Stimulated activated CD4-positive, alpha-beta T cell treated with anti-CD3 and anti-CD28 coated beads, Interleukin-12 subunit alpha, Interleukin-12 subunit beta, amount 100 ng/mL, for 24 hours (primary cell): ENCODE data around the gene ARMC5.

Source experiments
- DNase-seq, 2 experiments: peaks; one replicate each; pipeline ENCODE4 v3.0.0-alpha.2; 2020; ENCODE audit warnings: low read depth in 2 of 2

Gene ARMC5

DNA sequence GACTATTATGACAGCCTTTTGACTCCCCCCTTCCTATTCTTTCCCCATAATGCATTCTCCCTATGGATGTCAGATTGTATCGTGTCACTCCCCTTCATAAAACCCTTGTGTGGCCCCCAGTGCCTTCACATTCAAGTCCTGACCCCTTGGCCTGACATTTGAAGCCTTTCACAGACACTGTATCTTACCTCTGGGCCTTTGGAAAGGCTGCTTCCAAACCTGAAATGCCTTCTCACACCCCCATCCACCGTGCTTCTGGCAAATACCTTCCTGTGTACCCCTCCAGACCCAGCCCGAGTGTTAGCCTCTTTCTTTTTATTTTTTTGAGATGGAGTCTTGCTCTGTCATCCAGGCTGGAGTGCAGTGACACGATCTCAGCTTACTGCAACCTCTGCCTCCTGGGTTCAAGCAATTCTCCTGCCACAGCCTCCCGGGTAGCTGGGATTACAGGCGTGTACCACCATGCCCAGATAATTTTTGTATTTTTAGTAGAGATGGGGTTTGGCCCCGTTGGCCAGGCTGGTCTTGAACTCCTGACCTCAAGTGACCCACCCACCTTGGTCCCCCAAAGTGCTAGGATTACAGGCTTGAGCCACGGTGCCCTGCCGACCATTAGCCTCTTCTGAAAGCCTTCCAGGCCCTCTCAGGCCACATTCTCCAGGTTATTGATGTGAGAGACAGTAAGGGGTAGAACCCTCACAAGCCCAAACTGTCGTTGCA, 2.1 kb downstream of the ARMC5 start:
- no peak for DNase-seq

DNA sequence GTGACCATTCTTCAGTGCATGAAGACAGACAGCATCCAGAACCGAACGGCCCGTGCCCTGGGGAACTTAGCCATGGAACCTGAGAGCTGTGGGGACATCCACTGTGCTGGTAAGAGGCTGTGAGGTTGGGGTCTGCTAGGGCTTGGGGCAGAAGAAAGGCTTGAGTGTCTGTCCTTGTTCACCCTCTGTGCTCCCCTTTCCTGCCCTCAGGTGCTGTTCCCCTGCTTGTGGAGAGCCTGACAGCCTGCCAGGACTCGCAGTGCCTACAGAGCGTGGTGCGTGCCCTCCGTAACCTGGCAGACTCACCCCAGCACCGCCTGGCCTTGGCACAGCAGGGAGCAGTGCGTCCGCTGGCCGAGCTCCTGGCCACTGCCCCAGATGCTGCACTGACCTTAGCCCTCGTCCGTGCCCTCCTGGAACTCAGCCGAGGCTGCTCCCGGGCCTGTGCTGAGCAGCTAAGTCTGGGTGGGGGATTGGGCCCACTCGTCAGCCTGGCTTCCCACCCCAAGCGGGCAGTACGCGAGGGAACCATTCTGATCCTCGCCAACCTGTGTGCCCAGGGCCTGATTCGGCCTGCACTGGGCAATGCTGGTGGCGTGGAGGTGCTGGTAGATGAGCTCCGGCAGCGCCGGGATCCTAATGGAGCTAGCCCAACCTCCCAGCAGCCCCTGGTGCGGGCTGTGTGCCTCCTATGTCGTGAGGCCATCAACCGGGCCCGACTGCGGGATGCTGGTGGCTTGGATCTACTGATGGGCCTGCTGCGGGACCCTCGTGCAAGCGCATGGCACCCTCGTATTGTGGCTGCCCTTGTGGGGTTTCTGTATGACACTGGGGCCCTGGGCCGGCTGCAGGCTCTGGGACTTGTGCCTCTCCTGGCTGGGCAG, 2.9 kb downstream of the ARMC5 start:
- DNase-seq = no peak

GRCh38 chr16:31464348-31464769, 5.1 kb downstream of the ARMC5 start:
- DNase-seq = no peak

DNA sequence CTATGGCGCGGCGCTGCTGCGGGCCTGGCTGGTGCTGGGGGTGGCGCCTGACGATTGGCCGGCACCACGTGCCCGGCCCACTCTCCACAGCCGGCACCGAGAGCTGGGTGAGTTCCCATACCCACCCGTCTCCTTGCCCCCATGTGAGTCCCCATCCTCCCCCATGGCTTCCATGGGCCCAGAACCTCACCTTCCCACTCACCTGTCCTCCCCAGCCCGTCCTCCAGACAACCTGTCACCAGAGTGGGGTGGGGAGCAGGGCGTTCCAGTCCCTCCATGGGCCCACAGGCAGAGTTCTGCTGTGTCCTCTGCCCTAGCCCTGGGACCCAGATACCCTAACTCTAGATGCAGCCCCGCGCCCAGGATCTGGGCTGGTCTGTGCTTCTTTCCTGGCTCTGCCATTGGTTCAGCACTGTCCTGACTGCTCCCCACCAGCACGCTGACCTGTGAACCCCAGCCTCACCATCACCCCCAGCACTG, 5.5 kb downstream of the ARMC5 start:
- no peak for DNase-seq

- DNase-seq = no peak
Measured at GRCh38 chr16:31465788-31466370, 6.6 kb downstream of the ARMC5 start.

DNA sequence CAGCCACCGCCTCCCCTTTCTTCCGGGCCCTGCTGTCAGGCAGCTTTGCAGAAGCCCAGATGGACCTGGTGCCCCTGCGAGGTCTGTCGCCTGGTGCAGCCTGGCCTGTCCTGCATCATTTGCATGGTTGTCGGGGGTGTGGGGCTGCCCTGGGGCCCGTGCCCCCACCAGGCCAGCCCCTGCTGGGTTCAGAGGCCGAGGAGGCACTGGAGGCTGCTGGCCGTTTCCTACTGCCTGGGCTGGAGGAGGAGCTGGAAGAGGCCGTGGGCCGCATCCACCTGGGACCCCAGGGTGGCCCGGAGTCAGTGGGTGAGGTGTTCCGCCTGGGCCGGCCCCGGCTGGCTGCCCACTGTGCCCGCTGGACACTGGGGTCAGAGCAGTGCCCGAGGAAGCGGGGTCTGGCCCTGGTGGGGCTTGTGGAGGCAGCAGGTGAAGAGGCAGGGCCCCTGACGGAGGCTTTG, 7.1 kb downstream of the ARMC5 start:
- no peak for DNase-seq

DNA sequence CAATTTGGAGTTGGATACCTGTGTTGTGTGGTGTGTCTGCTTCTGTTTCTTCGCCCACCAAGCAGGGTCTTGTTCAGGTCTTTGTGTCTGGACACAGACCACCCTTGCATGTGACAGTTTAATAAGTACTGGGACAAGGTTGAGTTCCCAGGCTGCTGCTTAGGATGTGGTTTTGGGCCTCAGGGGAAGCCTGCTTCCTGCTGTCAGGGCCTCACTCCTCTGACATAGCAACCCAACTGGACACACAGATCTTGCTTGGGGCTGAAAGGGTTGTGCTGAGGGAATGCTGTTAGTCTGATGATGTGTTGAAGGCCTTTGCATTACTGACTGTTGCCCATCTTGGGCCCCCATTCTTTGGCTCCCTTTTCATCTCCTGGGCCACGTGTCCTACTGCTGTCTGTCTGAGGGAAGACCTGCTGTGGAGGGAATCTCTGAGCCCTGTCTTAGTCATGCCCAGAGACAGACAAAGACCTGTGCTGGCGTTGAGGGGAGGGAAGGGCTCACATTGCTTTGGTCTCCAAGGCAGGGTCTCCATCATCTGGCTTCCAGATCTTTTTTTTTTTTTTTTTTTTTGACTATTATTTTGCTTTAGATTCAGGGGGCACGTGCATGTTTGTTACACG, 8.0 kb downstream of the ARMC5 start:
- DNase-seq = no peak

DNA sequence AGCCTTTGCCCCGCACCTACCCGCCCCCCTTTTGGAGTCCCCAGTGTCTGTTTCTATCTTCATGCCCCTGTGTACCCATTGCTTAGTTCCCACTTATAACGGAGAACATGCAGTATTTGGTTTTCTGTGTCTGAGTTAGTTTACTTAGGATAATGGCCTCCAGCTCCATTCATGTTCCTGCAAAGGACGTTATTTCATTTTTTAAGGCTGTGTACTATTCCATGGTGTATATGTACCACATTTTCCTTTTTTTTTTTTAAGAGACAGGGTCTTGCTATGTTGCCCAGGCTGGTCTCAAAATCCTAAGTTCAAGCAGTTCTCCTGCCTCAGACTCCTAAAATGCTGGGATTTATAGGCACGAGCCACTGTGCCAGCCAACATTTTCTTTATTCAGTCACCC, 8.6 kb downstream of the ARMC5 start:
- DNase-seq = no peak

- no peak for DNase-seq
Measured at GRCh38 chr16:31470615-31471014, 11.3 kb downstream of the ARMC5 start.

DNA sequence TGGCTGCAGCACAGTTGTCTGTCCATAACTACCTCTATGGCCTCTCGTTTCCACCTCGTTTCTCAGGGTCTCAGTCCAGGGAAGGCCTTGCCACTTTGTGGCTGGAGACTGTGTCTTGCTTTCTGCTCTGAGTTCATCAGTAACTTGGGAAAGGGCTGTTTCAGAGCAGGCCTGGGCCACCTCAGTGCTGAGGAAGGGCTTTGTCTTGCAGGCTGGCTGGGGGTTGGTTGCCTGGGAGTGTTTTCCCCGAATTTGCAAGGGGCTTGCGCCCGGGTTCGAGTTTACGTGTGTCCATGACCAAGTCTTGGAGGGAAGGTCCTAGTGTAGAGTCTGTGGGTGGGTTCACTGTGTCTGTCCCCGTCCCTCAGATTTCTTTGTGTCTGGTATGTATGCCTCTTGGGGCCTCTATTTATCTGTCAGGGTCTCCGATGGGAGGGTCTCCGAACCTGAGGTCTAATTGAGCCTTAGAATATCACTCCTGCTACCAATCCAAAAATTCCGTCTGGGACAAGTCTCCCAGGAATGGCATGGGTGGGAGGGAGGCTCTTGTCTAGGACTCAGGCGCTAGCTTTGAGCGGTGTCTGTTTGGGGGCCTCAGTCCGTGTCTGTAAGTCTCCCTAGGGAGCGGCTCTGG, 12.1 kb downstream of the ARMC5 start:
- no peak for DNase-seq

- DNase-seq = no peak
Measured at GRCh38 chr16:31471875-31472708, 12.8 kb downstream of the ARMC5 start, which contains the start of gene TGFB1I1. Gene TGFB1I1 (plus strand): TSS chr16:31472152. CDS start chr16:31472189, 37 bp downstream.

DNA sequence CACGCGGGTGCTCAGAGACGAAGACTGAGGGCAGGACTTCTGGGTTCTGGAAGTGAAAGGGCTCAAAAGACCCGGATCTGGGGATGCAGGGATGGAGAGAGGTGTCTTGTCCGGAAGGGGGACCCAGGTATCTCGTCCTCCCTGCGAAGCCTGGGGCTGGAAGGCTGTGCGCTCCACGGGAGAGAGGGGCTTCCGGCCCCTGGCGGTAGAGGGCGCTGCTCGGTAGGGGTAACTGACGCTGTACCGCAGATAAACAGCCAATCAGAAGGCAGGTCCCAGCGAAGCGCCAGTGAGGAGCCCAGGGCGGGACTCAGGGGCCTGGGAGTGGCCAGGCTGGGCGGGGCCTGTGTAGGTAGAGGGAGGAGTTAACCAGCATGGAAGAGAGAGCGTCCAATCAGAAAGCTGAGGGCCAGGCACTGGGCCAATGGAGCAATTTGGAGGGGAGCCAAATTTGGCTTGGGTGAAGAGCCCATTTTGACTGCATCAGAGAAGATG, 13.5 kb downstream of the ARMC5 start:
- DNase-seq = no peak

DNA sequence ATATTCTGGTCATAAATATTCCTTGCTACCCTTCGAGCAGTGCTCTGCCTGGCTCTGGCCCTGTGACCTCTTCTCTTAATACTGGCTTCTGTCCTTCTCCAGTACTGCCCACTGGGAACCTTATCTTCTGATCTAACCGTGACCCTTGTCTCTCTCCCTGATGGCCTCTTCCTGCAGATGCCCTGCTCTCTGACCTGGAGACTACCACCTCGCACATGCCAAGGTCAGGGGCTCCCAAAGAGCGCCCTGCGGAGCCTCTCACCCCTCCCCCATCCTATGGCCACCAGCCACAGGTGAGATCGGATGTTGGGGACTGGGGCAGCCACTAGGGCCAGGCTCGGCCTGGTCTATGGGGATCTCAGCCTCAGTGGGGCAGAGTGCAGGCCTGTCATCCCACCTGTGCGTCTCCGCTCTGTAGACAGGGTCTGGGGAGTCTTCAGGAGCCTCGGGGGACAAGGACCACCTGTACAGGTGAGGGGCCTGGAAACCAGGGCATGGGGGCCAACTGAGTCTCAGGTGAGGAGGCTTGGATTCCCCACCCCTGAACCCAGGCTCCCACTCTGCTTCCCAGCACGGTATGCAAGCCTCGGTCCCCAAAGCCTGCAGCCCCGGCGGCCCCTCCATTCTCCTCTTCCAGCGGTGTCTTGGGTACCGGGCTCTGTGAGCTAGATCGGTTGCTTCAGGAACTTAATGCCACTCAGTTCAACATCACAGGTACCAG, 14.1 kb downstream of the ARMC5 start:
- DNase-seq = no peak

GRCh38 chr16:31474173-31474714, 14.9 kb downstream of the ARMC5 start:
- no peak for DNase-seq

- DNase-seq = no peak
Measured at GRCh38 chr16:31474773-31475738, 15.8 kb downstream of the ARMC5 start.

DNA sequence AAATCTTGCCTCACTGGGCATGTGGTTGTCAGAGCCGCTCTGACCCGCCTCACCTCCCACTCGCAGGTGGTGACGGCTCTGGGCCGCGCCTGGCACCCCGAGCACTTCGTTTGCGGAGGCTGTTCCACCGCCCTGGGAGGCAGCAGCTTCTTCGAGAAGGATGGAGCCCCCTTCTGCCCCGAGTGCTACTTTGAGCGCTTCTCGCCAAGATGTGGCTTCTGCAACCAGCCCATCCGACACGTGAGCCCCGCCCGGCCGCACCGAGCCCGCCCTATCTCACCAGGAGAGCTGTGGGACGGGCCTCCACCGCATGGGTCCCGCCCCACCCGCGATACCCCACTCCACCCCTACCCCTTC, 16.6 kb downstream of the ARMC5 start:
- no peak for DNase-seq

- peak; percentile 77 to 88 for DNase-seq
Measured at GRCh38 chr16:31476303-31477219, 17.3 kb downstream of the ARMC5 start.
